Lower lobe of right lung (tissue), 2 donors: ENCODE results near the gene CUL3. TPM values are rescaled to one million over a fixed set of nuclear protein-coding genes. Genes with fewer than 3 reads are reported as not detected.

Experiments
- ATAC-seq, 2 donors: fragments of 200-7000 bp; cut with Tn5 transposase; one replicate each; pipeline ENCODE4 v1.9.1; 2020 to 2022; ENCODE audit warnings: mild to moderate bottlenecking in 2 of 2, moderate library complexity in 2 of 2
- DNase-seq: peaks from one replicate; pipeline ENCODE4 v3.0.0-alpha.2; 2020
- H3K27ac ChIP-seq: fragments of 200-600 bp; one replicate; pipeline ENCODE4 v1.8.0; 2022
- H3K27me3 ChIP-seq: fragments of 200-600 bp; one replicate; pipeline ENCODE4 v1.8.0; 2022; ENCODE audit warnings: low read depth
- H3K36me3 ChIP-seq: fragments of 200-600 bp; one replicate; pipeline ENCODE4 v1.8.0; 2022; ENCODE audit warnings: mild to moderate bottlenecking
- H3K4me1 ChIP-seq: fragments of 200-600 bp; one replicate; pipeline ENCODE4 v1.8.0; 2022
- H3K4me3 ChIP-seq: fragments of 200-600 bp; one replicate; pipeline ENCODE4 v1.8.0; 2022; ENCODE audit warnings: mild to moderate bottlenecking
- H3K9me3 ChIP-seq: fragments of 200-600 bp; one replicate; pipeline ENCODE4 v1.8.0; 2022
- CTCF ChIP-seq: fragments of 200-600 bp; IDR thresholded peaks from one replicate; pipeline ENCODE4 v1.8.0; 2022; ENCODE audit warnings: antibody characterized with exemption, mild to moderate bottlenecking
- intact Hi-C: fragments of 100-400 bp; cut with DNase I; formaldehyde crosslinking; loops from one replicate; pipeline ENCODE4 v1.11.0; 2022
- total RNA-seq: library from RNA; stranded (reverse); fragmentation: NEBNext Ultra II Directional; extraction: Animal tissue kit (Norgen Biotek cat#: 25700); gene quantifications from one replicate; pipeline ENCODE4 v1.2.1, GENCODE V29; 2021
- donor health status: DM: no; HTN: yes; CAD: no; lungs with severe emphysema.

CUL3 gene
- total RNA-seq, 1 donor from 2014 or later, result 79.2 TPM

- Histone ChIP-seq H3K4me3 (no peak overlapping the region), H3K27ac (no peak overlapping the region), H3K27me3 (no peaks in the 10 kb centered on the region), H3K36me3 (no peaks in the 10 kb centered on the region), H3K4me1 (no peaks in the 10 kb centered on the region), H3K9me3 (no peaks in the 10 kb centered on the region)
- intact Hi-C loops, result no loop called here
- no peak for DNase-seq
- no peak for TF ChIP-seq CTCF
- ATAC-seq, result no peak
These were observed 156.2 kb downstream of the CUL3 start for GRCh38 chr2:224428787-224429440.

GRCh38 chr2:224427471-224427870 lies 157.7 kb downstream of the CUL3 start:
- intact Hi-C loops, result no loop called here
- H3K9me3 ChIP-seq, result no peaks in the 10 kb centered on the region

DNA sequence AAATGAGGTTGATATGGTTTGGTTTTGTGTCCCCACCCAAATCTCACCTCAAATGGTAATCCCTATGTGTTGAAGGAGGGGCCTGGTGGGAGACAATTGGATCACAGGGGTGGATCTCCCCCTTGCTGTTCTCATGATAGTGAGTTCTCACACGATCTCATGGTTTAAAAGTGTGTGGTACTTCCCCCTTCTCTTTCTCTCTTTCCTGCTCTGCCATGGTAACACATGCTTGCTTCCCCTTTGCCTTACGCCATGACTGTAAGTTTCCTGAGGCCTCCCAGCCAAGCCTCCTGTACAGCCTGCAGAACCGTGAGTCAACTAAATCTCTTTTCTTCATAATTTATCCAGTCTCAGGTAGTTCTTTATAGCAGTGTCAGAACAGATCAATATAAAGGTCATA lies 158.5 kb downstream of the CUL3 start:
- Histone ChIP-seq H3K27ac (no peak overlapping the region), H3K27me3 (no peaks in the 10 kb centered on the region), H3K4me3 (no peak overlapping the region), H3K36me3 (no peaks in the 10 kb centered on the region), H3K9me3 (no peaks in the 10 kb centered on the region), H3K4me1 (no peaks in the 10 kb centered on the region)
- TF ChIP-seq CTCF, result no peak
- DNase-seq, result no peak
- intact Hi-C loops, result no loop called here
- no peak for ATAC-seq

More at GRCh38 chr2:224427471-224427870, 157.7 kb downstream of the CUL3 start:
- ATAC-seq (no peak), DNase-seq (no peak)
- no peak overlapping the region for H3K27ac ChIP-seq
- H3K27me3 ChIP-seq, result no peaks in the 10 kb centered on the region
- TF ChIP-seq CTCF, result no peak
- H3K4me1 ChIP-seq, result no peaks in the 10 kb centered on the region
- H3K36me3 ChIP-seq, result no peaks in the 10 kb centered on the region
- no peak overlapping the region for H3K4me3 ChIP-seq

GRCh38 chr2:224421065-224421464 lies 164.1 kb downstream of the CUL3 start:
- no peak for DNase-seq
- H3K4me3 ChIP-seq, result no peak overlapping the region
- no peaks in the 10 kb centered on the region for H3K27me3 ChIP-seq
- H3K4me1 ChIP-seq, result no peaks in the 10 kb centered on the region
- ATAC-seq, result no peak
- no peaks in the 10 kb centered on the region for H3K36me3 ChIP-seq
- H3K9me3 ChIP-seq, result no peaks in the 10 kb centered on the region
- H3K27ac ChIP-seq, result no peak overlapping the region
- no peak for TF ChIP-seq CTCF
- intact Hi-C loops, result no loop called here

Other genes starting within 250 kb of the CUL3 start
- gene FAM124B, start 183.3 kb downstream of the CUL3 start, total RNA-seq, result 4.8 TPM
- not detected for gene CCDC195, start 131.0 kb upstream of the CUL3 start, total RNA-seq